WTC11 (cell line): ENCODE data around the gene RASA1. TPM values are rescaled to one million over a fixed set of nuclear protein-coding genes. Genes with fewer than 3 reads are reported as not detected.

ENCODE experiments used
- CTCF ChIP-seq: fragments of 200-600 bp; IDR thresholded peaks from 2 replicates; pipeline ENCODE4 v1.8.0; 2022; ENCODE audit warnings: antibody characterized with exemption
- E2F5 ChIP-seq: sonication (generic); formaldehyde crosslinking; IDR thresholded peaks from 2 replicates; pipeline ENCODE4 v1.8.1; 2022; ENCODE audit warnings: mild to moderate bottlenecking, moderate library complexity, missing genetic modification reagents
- SMAD4 ChIP-seq: sonication (generic); formaldehyde crosslinking; IDR thresholded peaks from 2 replicates; pipeline ENCODE4 v1.8.0; 2022; ENCODE audit warnings: mild to moderate bottlenecking, missing genetic modification reagents
- ZNF219 ChIP-seq: sonication (generic); formaldehyde crosslinking; IDR thresholded peaks from 2 replicates; pipeline ENCODE4 v1.8.0; 2023; ENCODE audit warnings: missing genetic modification reagents, mild to moderate bottlenecking, borderline replicate concordance
- total RNA-seq: library from RNA; stranded (reverse); gene quantifications from 3 replicates; pipeline ENCODE4 v1.2.3, GENCODE V29; 2021
- TF ChIP-seq, protein P1 (sequence below): fragments of 250-450 bp; sonication (Bioruptor Pico); IDR thresholded peaks from 2 replicates; pipeline ENCODE4 v1.9.0; 2021; ENCODE audit warnings: mild to moderate bottlenecking, borderline replicate concordance

The RASA1 gene
- total RNA-seq, 1 experiment from 2014 or later, result 31.0 TPM

DNA sequence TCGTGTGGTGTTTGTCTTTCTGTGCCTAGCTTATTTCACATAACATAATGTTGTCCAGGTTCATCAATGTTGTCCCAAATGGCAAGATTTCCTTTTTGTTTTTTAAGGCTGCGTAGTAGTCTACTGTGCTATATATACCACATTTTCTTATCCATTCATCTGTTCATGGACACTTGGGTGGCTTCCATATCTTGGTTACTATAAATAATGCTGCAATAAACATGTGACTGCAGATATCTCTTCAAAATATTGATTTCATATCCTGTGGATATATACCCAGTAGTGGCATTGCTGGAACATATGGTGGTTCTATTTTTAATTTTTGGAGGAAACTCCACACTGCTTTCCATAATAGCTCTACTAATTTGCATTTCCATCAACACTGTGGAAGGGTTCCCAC is 170.5 kb downstream of the RASA1 start (continued):
- TF ChIP-seq SMAD4 (CRISPR knock-in tag) (no peak), CTCF (no peak), ZNF219 (CRISPR knock-in tag) (no peak), E2F5 (CRISPR knock-in tag) (no peak)
- TF ChIP-seq, protein P1, sequence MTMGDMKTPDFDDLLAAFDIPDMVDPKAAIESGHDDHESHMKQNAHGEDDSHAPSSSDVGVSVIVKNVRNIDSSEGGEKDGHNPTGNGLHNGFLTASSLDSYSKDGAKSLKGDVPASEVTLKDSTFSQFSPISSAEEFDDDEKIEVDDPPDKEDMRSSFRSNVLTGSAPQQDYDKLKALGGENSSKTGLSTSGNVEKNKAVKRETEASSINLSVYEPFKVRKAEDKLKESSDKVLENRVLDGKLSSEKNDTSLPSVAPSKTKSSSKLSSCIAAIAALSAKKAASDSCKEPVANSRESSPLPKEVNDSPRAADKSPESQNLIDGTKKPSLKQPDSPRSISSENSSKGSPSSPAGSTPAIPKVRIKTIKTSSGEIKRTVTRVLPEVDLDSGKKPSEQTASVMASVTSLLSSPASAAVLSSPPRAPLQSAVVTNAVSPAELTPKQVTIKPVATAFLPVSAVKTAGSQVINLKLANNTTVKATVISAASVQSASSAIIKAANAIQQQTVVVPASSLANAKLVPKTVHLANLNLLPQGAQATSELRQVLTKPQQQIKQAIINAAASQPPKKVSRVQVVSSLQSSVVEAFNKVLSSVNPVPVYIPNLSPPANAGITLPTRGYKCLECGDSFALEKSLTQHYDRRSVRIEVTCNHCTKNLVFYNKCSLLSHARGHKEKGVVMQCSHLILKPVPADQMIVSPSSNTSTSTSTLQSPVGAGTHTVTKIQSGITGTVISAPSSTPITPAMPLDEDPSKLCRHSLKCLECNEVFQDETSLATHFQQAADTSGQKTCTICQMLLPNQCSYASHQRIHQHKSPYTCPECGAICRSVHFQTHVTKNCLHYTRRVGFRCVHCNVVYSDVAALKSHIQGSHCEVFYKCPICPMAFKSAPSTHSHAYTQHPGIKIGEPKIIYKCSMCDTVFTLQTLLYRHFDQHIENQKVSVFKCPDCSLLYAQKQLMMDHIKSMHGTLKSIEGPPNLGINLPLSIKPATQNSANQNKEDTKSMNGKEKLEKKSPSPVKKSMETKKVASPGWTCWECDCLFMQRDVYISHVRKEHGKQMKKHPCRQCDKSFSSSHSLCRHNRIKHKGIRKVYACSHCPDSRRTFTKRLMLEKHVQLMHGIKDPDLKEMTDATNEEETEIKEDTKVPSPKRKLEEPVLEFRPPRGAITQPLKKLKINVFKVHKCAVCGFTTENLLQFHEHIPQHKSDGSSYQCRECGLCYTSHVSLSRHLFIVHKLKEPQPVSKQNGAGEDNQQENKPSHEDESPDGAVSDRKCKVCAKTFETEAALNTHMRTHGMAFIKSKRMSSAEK (CRISPR knock-in tag), result no peak

Other genes starting within 250 kb of the RASA1 start
- 33.4 to 40.8 TPM (median 35.3 TPM) in 3 replicates for gene CCNH, start 145.0 kb downstream of the RASA1 start, total RNA-seq